Common myeloid progenitor, CD34-positive (primary cell): ENCODE results near the gene ZNF607.
"Not testable (repeated sequence)": the region's sequence is repeated elsewhere in the genome, so short reads cannot be mapped to it uniquely, and the experiment has no call there.

Experiments used
- CTCF ChIA-PET: fragments of 350-600 bp; sonication (Branson Sonifier 250); formaldehyde crosslinking; loops from one replicate; lab custom pipeline; 2021; ENCODE audit warnings: antibody characterized with exemption; lab: Charles Lee
- POLR2A ChIA-PET: fragments of 350-600 bp; sonication (Branson Sonifier 250); formaldehyde crosslinking; loops from one replicate; lab custom pipeline; 2021; ENCODE audit warnings: antibody characterized with exemption; lab: Charles Lee
- DNase-seq, 3 donors: peaks; one replicate each; pipeline versions ENCODE4 v3.0.0 to v3.0.0-alpha.2; 2013
- H3K27ac ChIP-seq, 2 experiments: 1 replicate in 1 of 2; 2 replicates in 1 of 2; pipeline ENCODE4 v1.7.0; 2013; ENCODE audit warnings: inconsistent platforms in 2 of 2, low read length in 2 of 2, mild to moderate bottlenecking in 2 of 2, low read depth in 1 of 2, moderate library complexity in 1 of 2; ENCODE audit not compliant: severe bottlenecking in 2 of 2, insufficient read depth in 1 of 2, poor library complexity in 1 of 2
- H3K27me3 ChIP-seq, 5 experiments: replicated peaks in 2 of 5; 1 replicate in 3 of 5; 2 replicates in 2 of 5; pipeline versions ENCODE4 v1.6.1 to v1.7.0; 2013; ENCODE audit warnings: low read length in 4 of 5, mild to moderate bottlenecking in 2 of 5, moderate library complexity in 2 of 5, inconsistent platforms in 1 of 5; ENCODE audit not compliant: insufficient read depth in 5 of 5, control insufficient read depth in 4 of 5
- H3K36me3 ChIP-seq, 4 experiments: 1 replicate in 2 of 4; 2 replicates in 2 of 4; pipeline versions ENCODE4 v1.6.1 to v1.7.0; 2013; ENCODE audit warnings: low read length in 3 of 4, control low read depth in 1 of 4, mild to moderate bottlenecking in 1 of 4; ENCODE audit not compliant: control insufficient read depth in 4 of 4, insufficient read depth in 4 of 4
- H3K4me1 ChIP-seq, 4 experiments: 1 replicate in 3 of 4; 2 replicates in 1 of 4; pipeline versions ENCODE4 v1.6.1 to v1.7.1; 2013; ENCODE audit warnings: low read length in 3 of 4, mild to moderate bottlenecking in 3 of 4, control low read depth in 1 of 4, inconsistent platforms in 1 of 4, moderate library complexity in 1 of 4; ENCODE audit not compliant: control insufficient read depth in 4 of 4, insufficient read depth in 4 of 4; ENCODE audit errors: control extremely low read depth in 1 of 4
- H3K4me3 ChIP-seq, 7 experiments: 1 replicate in 4 of 7; 2 replicates in 3 of 7; pipeline versions ENCODE4 v1.5.1 to v1.7.0; 2013; ENCODE audit warnings: mild to moderate bottlenecking in 7 of 7, low read length in 6 of 7, moderate library complexity in 6 of 7, inconsistent platforms in 2 of 7, low read depth in 2 of 7, control low read depth in 1 of 7; ENCODE audit not compliant: insufficient read depth in 4 of 7, control insufficient read depth in 1 of 7; ENCODE audit errors: extremely low read depth in 1 of 7
- H3K9me3 ChIP-seq, 5 experiments: 1 replicate in 4 of 5; 2 replicates in 1 of 5; pipeline versions ENCODE4 v1.6.1 to v1.7.1; 2013; ENCODE audit warnings: low read length in 4 of 5, mild to moderate bottlenecking in 2 of 5, inconsistent platforms in 1 of 5, low read depth in 1 of 5, moderate library complexity in 1 of 5; ENCODE audit not compliant: control insufficient read depth in 4 of 5, insufficient read depth in 2 of 5; ENCODE audit errors: control extremely low read depth in 1 of 5
- WGBS: methylation state at CpG from one replicate; pipeline ENCODE4 v1.1.5; 2013; ENCODE audit not compliant: insufficient coverage; 5-methylcytosine and 5-hydroxymethylcytosine counted together

The ZNF607 gene

DNA sequence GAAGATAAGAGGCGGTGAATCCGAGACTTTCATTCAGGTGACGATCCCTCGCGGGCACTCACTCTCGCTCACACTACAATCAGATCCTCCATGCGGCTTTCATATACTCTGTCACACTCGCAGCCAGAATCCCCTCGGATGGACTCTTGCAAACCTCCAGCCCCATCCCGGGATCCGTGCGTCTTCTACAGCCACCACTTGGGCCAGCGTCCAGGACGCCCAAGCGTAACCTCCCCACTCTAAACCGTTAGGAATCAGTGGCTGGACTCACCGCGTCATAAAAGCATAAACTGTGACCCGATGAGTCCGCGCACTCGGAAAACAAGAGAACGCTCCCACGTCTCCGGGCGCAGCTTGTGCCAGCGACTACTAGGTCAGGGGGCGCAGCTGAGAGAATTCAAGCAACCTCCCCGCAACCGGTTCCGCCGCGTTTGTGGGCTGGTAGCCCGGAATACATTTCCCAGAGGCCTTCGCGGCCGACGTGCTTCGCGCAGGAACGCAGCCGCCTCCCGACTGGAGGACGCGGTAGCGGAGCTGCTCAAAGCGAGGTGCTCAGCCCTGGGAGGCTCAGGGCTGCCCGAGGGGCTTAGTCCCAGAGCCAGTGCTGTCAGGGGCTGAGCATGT lies 27.6 kb downstream of the ZNF607 start:
- H3K36me3 ChIP-seq: peaks cover 0 to 13% (median 4%) of the 10 kb centered on the region in 4 experiments
- DNase-seq: peak; percentile 92 to 97 (median 95)
- H3K4me1 ChIP-seq: peaks cover 0 to 21% (median 7%) of the 10 kb centered on the region in 4 experiments
- H3K9me3 ChIP-seq: peaks cover 0 to 14% (median 9%) of the 10 kb centered on the region in 5 experiments
- ChIA-PET POLR2A (interaction anchor here (0.6 to 1.1 kb wide), 2 partner anchors 97 to 614 kb away, joined by 3 read pairs; partner anchors contain the start of genes ZNF540 and ZNF571), CTCF (no interaction called here)
- WGBS: under 1% methylated on average over 45 of the region's 48 CpGs
- peak overlapping the region; percentile 51 to 97 (median 77) for H3K4me3 ChIP-seq
- no peaks in the 10 kb centered on the region for H3K27me3 ChIP-seq
- peak overlapping the region; percentile 54 to 81 for H3K27ac ChIP-seq

DNA sequence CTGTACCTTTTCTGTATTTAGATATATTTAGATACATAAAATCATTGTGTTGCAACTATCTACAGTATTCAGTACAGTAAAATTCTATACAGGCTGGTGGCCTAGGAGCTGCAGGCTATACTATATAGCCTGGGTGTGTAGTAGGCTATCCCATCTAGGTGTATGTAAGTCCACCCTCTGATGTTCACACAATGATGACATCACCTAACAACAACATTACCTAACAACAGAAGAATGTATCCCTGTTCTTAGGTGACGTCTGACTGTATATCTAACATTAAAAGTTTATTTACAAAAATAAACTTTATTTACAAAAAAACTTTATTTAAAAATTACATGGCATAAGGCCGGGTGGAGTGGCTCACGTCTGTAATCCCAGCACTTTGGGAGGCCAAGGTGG lies 36.0 kb downstream of the ZNF607 start:
- H3K4me3 ChIP-seq: no peak overlapping the region

DNA sequence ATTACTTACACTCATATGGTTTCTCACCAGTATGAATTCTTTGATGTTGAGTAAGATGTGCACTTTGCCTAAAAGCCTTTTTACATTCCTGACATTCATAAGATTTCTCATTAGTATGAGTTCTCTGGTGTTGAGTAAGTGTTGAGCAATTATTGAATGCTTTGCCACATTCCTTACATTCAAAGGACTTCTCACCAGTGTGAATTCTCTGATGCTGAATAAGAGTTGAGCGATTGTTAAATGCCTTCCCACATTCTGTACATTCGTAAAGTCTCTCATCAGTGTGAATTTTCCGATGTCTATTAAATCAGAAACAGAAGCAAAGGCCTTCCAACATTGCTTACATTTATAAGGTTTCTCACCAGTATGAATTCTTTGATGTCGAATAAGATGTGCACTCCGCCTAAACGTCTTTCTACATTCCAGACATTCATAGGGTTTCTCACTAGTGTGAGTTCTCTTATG lies 50.1 kb downstream of the ZNF607 start:
- CTCF ChIA-PET: no interaction called here
- Histone ChIP-seq H3K4me3 (no peak overlapping the region), H3K27me3 (no peaks in the 10 kb centered on the region), H3K27ac (no peak overlapping the region), H3K36me3 (peaks cover 0 to 2% (median 0%) of the 10 kb centered on the region in 4 experiments), H3K4me1 (no peaks in the 10 kb centered on the region), H3K9me3 (peaks cover 22 to 76% (median 25%) of the 10 kb centered on the region in 5 experiments)
- WGBS: 100% methylated on average over 2 of the region's 6 CpGs
- DNase-seq: no peak
- POLR2A ChIA-PET: no interaction called here

More for the DNA sequence above, 36.0 kb downstream of the ZNF607 start:
- peaks cover 0 to 51% (median 16%) of the 10 kb centered on the region in 5 experiments for H3K9me3 ChIP-seq
- H3K27ac ChIP-seq: no peak overlapping the region
- WGBS: no CpG with 5 or more reads among the region's 3 CpGs
- no peak for DNase-seq
- H3K36me3 ChIP-seq: peaks cover 0 to 24% (median 0%) of the 10 kb centered on the region in 4 experiments
- ChIA-PET CTCF (no interaction called here), POLR2A (no interaction called here)
- H3K4me1 ChIP-seq: no peaks in the 10 kb centered on the region
- H3K27me3 ChIP-seq: no peaks in the 10 kb centered on the region

DNA sequence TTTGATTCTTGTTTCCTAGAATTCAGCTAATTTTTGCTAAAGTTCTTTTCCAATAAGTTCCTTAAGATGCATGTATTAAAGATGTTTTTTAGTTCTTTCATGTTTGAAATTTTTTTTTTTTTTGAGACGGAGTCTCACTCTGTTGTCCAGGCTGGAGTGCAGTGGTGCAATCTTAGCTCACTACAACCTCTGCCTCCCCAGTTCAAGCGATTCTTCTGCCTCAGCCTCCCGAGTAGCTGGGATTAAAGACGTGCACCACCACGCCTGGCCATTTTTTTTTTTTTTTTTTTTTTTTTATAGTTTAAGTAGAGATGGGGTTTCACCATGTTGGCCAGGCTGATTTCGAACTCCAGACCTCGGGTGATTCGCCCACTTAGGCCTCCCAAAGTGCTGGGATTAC lies 62.4 kb downstream of the ZNF607 start:
- Histone ChIP-seq H3K9me3 (peaks cover 4 to 20% (median 7%) of the 10 kb centered on the region in 5 experiments), H3K4me1 (peaks cover 12 to 24% (median 18%) of the 10 kb centered on the region in 4 experiments)
- H3K27ac ChIP-seq, H3K27me3 ChIP-seq, H3K4me3 ChIP-seq, CTCF ChIA-PET, H3K36me3 ChIP-seq, DNase-seq: not testable (repeated sequence)
- POLR2A ChIA-PET: interaction anchor here (0.7 kb wide), 1 partner anchor 1442 kb away, joined by 3 read pairs; no protein-coding TSS in a partner anchor
- 97% methylated on average over 3 of the region's 8 CpGs for WGBS

DNA sequence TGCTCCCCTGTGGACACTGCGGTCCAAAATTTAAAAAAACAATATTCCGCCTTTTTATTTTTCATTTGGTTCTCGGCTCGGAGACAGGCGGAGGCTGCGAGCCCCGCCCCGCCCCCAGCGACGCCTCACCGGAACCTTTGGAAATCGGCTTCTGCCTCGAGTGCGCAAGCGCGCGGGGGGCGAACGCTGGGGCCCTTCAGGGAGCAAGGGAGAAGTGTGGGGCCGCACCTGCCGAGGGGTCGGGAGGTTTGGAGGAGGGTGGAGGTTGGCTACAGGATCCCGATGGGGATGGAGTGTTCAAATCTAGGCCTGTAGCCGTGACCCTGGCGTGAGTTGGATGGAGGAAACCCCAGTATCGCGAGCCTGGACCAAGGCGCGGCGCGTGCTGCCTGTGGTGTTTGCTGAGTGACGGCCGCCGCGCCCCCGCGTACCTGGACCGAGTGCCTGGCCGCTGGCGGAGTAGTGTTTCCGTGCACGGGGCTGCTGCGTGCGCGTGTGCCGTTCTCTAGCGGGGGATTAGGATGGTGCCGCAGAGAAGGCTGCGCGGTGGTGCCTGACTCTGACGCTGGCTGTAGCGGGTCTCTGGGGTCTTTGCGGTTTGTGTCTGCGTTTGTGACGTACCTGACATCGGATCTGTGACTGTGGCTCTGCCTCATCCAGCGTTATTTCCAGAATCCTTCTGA lies 63.7 kb downstream of the ZNF607 start:
- Histone ChIP-seq H3K4me1 (peaks cover 12 to 24% (median 18%) of the 10 kb centered on the region in 4 experiments), H3K9me3 (peaks cover 4 to 20% (median 7%) of the 10 kb centered on the region in 5 experiments), H3K4me3 (peak overlapping the region; percentile 70 to 97 (median 90)), H3K27ac (peak overlapping the region; percentile 74 to 88), H3K27me3 (no peaks in the 10 kb centered on the region), H3K36me3 (peaks cover 1 to 3% (median 3%) of the 10 kb centered on the region in 4 experiments)
- DNase-seq: peak; percentile 90 to 96 (median 94)
- ChIA-PET POLR2A (interaction anchor here (0.7 to 1.1 kb wide), 2 partner anchors 37 to 61 kb away, joined by 3 read pairs; partner anchors contain the start of gene ZNF540), CTCF (no interaction called here)
- WGBS: 0% methylated on average over 53 of the region's 57 CpGs

- no peaks in the 10 kb centered on the region for H3K27me3 ChIP-seq
- POLR2A ChIA-PET: interaction anchor here (0.6 to 1.1 kb wide), 3 partner anchors 38 to 183 kb away, joined by 3 to 5 read pairs (median 3); partner anchors contain the start of gene ZNF540
- H3K4me1 ChIP-seq: peaks cover 12 to 24% (median 18%) of the 10 kb centered on the region in 4 experiments
- H3K36me3 ChIP-seq: peaks cover 3 to 5% (median 4%) of the 10 kb centered on the region in 4 experiments
- CTCF ChIA-PET: no interaction called here
- peak; percentile 85 to 89 (median 85) for DNase-seq
- H3K27ac ChIP-seq: peak within 1 kb of the TSS; percentile 74 to 88
- 0% methylated on average over 34 of the region's 34 CpGs for WGBS
- H3K4me3 ChIP-seq: peak within 1 kb of the TSS; percentile 70 to 97 (median 90)
- peaks cover 1 to 17% (median 4%) of the 10 kb centered on the region in 5 experiments for H3K9me3 ChIP-seq
These were observed 64.3 kb downstream of the ZNF607 start, which contains the start of gene ZFP30 for GRCh38 chr19:37655301-37655688. Gene ZFP30, minus strand, starts transcription at chr19:37655465. Its CDS starts 7,643 bp downstream, at chr19:37647822.
